ENCODE results near the gene TAPBP.
"Not testable (repeated sequence)": the region's sequence is repeated elsewhere in the genome, so short reads cannot be mapped to it uniquely, and the experiment has no call there.

The TAPBP gene

GRCh38 chr6:33313709-33314514 is at the start of gene TAPBP:
TAPBP (minus strand) TSS chr6:33314078; CDS start chr6:33314041, 37 bp downstream.
- no peak for FAIRE-seq

GRCh38 chr6:33363486-33363885 is 49.6 kb upstream of the TAPBP start:
- not testable (repeated sequence) for FAIRE-seq

DNA sequence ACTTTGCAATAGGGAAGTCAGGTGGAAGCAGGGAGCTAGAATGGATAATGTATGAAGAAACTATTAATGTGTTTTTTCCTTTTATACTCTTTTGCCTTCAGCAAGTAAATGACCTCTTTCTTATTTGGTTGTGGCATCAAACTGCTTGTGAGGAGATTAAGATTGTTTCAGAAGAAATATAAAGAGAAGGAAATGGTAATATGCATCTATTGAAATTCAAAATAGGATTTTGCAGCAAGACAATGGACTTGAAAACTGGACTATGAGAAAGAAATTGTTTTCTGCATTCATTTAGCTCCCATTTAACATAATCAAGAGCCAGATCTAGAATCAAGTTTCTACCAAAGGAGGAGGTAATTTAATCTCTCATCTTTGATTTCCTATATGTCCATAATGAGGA is 45.5 kb upstream of the TAPBP start:
- FAIRE-seq: no peak

DNA sequence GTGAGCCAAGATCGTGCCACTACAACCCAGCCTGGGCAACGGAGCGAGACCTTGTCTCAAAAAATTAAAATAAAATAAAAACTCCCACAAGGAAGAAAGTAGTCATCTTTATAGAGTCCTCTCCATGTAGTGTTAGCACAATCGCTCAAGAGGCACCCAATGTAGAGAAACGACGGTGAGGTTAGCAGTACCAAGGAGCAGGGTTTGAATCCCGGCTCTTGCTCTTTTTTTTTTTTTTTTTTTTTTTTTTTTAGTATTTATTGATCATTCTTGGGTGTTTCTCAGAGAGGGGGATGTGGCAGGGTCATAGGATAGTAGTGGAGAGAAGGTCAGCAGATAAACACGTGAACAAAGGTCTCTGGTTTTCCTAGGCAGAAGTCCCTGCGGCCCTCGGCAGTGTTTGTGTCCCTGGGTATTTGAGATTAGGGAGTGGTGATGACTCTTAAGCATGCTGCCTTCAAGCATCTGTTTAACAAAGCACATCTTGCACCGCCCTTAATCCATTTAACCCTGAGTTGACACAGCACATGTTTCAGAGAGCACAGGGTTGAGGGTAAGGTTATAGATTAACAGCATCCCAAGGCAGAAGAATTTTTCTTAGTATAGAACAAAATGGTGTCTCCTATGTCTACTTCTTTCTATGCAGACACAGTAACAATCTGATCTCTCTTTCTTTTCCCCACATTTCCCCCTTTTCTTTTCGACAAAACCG is 43.4 kb upstream of the TAPBP start:
- not testable (repeated sequence) for FAIRE-seq

DNA sequence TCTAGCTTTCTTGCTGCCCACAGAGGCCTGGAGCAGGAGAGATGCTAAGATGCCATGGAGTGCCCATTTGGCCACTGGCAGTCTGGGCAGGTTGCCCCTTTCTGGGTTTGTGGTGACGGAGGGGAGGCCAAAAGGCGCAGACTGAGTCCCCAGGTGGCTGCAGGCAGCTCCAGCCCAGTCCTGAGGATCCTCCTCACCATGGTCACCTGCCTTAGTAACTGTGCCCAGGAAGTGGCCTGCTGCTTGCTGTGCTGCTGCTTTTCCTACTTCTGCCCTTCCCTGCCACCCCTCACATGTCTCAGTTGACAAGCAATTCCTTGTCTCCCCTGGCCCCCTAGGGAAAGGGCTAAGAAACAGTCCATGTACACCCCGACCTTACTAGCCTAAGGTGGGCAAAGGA is 42.4 kb upstream of the TAPBP start:
- no peak for FAIRE-seq

- not testable (repeated sequence) for FAIRE-seq
These were observed 42.0 kb upstream of the TAPBP start for GRCh38 chr6:33355860-33356259.

- no peak for FAIRE-seq
These were observed 33.9 kb upstream of the TAPBP start for GRCh38 chr6:33347816-33348215.

DNA sequence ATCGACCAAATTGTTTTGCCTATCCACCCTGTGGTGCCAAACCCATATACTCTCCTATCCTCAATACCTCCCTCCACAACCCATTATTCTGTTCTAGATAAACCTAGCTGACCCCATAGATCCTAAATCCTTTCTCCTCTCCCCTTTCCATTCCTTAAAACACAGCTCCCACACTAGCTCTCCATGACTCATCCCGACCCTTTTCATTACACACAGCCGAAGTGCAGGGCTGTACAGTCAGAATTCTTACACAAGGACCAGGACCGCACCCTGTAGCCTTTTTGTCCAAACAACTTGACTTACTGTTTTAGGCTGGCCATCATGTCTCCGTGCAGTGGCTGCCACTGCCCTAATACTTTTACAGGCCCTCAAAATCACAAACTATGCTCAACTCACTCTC is 33.1 kb upstream of the TAPBP start:
- not testable (repeated sequence) for FAIRE-seq

DNA sequence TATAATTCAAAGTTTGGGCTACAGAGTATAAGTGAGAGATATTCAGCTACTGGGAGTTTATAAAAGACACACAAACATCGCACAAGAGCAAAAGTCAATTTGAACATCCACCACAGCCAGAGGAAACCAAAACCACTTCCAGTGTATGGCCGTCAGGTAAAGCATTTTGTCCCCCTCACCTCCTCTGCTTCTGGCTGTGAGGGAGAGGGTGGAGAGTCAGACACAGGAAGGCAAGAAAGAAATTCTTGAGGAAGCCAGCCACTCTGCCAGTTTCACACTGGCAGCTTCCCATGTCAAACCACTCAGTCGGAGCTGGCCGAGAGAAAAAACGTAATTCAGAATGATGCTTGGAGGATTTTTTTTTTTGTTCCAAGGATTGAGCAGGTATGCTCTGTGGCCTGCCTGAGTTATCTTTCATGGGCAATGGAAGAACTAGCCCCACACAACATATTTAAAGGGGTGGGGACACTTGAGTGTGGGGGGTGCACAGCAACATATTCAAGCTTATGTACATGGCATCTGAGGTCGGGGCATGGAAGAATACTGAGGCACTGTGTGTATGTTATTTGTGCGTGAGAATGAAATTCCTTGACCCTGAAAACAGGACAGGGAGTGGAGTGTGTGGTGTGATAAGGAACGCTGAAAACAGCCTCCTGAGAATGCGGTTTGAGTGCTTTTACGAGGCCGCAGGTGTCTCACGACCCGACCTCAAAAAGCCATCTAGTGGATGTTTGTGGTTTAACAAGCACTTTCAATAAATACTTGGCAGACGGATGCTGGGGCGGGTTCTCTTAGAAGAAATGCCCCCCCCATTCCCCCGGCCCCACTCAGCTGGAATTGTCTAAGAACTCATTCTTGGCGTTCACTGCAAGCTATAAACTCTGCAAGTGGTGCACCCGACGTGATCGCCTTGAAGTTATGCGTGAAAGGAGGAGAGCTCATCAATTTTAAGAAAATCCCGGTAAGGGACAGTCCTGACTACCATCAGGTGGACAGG is 31.1 kb upstream of the TAPBP start:
- no peak for FAIRE-seq

DNA sequence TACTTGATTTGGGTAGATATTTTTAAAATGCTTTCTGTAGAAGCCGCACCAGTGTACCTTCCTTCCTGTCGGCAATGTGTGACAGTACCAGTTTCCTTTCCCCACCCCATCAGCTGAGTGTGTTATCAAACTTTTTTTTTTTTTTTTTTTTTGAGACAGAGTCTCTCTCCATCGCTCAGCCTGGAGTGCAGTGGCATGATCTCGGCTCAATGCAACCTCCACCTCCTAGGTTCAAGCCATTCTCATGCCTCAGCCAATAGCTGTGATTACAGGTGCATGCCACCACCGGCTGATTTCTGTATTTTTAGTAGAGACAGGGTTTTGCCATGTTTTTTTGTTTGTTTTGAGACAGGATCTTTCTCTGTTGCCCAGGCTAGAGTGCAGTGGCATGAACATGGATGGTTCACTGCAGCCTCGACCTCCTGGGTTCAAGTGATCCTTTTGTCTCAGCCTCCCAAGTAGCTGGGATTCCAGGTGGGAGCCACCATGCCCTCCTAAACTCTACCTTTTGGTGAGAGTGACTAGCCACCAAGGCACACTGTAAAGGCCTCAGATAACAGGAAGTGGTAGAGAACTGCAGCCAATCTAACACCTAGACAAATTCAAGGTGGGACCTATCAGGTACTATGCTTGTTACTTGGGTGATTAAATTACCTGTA is 30.2 kb upstream of the TAPBP start:
- FAIRE-seq: no peak

DNA sequence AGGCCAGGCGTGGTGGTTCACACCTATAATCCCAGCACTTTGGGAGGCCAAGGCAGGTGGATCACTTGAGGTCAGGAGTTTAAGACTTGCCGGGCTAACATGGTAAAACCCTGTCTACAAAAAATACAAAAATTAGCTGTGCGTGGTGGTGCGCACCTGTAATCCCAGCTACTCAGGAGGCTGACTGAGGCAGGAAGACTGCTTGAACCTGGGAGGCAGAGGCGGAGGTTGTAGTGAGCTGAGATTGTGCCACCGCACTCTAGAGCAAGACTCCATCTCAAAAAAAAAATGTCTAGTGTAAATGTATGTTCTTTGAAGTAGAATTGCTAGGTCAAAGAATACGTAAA is 29.7 kb upstream of the TAPBP start:
- FAIRE-seq: not testable (repeated sequence)

GRCh38 chr6:33339193-33339592 is 25.3 kb upstream of the TAPBP start:
- FAIRE-seq: no peak

DNA sequence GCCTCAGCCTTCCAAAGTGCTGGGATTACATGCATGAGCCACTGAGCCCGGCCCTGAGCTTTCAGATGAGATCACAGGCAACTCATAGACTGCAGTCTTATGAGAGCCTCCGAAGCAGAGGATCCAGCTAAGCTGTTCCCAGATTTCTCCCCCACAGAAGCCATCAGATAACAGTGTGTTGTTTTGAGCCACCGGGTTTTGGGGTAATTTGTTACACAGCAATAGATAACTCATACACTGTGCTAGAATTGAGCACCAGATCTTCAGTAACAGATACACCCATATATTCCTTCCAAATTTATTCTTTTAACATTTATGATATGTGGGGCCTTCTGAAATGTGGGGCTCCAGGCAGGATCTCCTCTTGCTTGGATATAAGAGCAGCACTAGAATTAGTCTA is 22.6 kb upstream of the TAPBP start:
- no peak for FAIRE-seq

DNA sequence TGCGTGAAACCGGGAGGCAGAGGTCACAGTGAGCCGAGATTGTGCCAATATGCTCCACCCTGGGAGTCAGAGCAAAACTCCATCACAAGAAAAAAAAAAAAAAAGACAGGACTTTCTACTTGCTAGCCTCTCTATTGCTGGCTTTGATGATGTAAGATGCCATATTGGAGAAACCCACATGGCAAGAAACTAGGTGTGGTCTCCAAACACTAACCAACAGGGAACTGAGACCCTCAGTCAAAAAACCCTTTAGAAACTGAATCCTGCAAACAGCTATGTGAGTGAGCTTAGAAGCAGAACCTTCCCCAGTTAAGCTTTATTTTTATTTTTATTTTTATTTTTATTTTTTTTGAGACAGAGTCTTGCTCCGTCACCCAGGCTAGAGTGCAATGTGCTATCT is 22.0 kb upstream of the TAPBP start:
- FAIRE-seq: no peak

DNA sequence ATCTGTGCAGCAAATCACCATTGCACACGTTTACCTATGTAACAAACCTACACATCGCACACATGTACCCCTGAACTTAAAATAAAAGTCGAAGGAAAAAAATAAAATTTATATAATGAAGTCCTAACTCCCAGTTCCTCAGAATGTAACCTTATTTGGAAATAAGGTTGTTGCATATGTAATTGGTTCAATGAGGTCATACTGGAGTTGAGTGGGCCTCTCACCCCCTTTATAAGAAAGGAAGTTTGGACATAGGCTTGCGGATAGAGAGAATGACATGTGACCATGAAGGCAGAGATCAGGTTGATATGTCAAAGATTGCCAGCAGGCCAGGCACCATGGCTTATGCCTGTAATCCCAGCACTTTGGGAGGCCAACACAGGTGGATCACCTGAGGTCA is 19.8 kb upstream of the TAPBP start:
- no peak for FAIRE-seq

DNA sequence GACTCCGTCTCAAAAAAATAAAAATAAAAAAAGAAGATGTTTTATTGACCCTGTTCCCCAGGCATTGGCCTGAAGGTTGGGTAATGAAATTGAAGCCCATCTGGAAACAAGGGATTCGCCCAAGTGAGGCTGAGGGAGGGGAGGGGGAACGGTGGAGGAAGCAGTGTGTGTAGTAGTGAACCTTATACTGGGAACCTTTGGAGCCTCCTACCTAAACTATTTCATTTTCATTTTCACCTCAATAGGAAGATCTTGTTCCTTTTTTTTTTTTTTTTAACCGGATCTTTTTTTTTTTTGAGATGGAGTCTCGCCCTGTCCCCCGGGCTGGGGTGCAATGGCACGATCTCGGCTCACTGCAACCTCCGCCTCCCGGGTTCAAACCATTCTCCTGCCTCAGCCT is 16.9 kb upstream of the TAPBP start:
- no peak for FAIRE-seq

- FAIRE-seq: no peak
These were observed 15.2 kb upstream of the TAPBP start for GRCh38 chr6:33329058-33329457.

- no peak for FAIRE-seq
These were observed 10.2 kb upstream of the TAPBP start for GRCh38 chr6:33324125-33324524.

DNA sequence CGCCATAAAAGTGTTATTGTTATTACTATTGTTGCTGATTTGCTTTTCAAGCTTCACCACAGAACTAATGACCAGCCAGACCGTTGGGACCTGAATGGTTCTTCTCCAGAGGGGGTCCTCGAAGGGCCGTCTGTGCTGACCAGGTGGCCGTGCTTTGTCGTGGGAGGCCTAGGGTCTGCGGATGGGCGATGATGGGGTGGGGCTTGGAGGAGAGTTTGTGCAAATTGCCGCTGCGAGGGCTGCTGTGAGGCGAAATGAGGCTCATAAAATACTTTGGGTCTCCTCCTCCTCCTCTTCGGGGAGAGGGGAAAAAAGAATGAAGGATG is 9.7 kb upstream of the TAPBP start:
- FAIRE-seq: no peak

- FAIRE-seq: no peak
These were observed 7.3 kb upstream of the TAPBP start for GRCh38 chr6:33321227-33321626.

DNA sequence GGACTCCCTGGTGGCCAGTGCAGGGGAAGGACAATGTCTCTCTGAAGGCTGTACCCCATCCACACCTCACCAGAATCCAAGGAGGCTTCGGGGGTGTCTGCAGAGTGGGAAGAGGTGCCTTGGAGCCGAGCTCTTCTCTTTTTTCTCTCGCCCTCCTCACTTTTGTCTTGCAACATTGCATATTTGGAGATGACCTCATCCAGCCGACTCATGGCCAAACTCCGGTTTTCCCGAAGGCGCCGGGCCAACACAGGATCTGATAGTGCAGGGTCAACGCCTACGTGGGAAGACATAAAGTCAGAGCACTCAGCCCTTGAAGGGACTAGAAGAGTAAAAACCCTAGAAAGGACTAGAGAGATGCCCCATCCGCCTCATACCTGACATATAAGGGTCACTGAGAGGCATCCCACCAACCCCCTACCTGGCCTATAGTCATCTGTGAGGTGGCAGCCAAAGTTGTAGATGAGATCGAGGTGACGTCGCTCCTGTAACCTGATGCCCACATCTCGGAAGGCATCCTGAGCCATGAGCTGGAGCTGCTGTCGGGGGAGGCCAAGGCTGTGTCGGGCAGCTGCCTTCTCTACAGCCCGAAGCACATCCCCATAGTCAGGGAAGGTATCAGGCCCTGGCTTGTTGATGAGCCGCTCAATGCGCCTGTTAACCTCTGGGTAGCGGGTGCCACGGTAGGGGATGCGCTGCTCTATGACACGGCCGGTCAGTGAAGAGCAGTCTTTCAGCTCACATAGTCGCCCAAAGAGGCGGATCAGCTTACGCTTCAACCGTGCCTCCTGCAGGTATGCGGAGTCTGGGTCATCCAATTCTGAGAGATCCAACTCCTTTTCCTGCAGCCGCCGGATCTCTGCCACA is 6.7 kb upstream of the TAPBP start:
- no peak for FAIRE-seq

DNA sequence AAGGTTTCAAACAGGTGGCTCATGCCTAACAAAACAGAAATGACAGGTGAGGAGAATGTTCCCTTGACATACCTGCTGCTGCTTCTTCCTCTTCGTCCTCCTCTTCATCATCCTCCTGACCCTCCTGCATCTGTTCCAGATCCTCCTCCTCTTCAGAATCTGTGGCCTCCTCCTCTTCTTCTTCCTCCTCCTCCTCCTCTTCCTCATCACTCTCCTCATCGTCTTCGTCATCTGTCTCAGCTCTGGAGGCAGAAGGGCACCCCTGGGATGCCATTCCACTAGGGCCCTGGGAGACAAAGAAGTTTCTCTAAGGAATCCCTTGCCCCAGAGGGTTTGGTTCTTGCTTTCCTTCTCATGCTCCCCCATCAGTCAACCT is 6.0 kb upstream of the TAPBP start:
- FAIRE-seq: no peak
